HepG2 (cell line): ENCODE data around the gene EEF1A1. TPM values are rescaled to one million over a fixed set of nuclear protein-coding genes. Genes with fewer than 3 reads are reported as not detected.
A peak's percentile ranks its signal among the peaks of the same experiment; 100 is the strongest.

Experiments used
- ATAC-seq: fragments of 200-7000 bp; cut with Tn5 transposase; 3 replicates; pipeline ENCODE4 v1.9.1; 2020; ENCODE audit warnings: mild to moderate bottlenecking, moderate library complexity
- BruUV-seq: library from RNA; stranded (reverse); fragments of 400-500 nt; replicated peaks from 2 replicates; lab custom pipeline; 2021; lab: Mats Ljungman, UMichigan
- CTCF ChIA-PET: fragments of 300-600 bp; formaldehyde crosslinking; extraction: SDS; loops from one replicate; lab custom pipeline; 2021; ENCODE audit warnings: low total read pairs, inconsistent platforms, low intra/inter-chr PET ratio; lab: Yijun Ruan, JAX
- POLR2A ChIA-PET: fragments of 350-600 bp; sonication (Branson Sonifier 250); formaldehyde crosslinking; loops from one replicate; lab custom pipeline; 2020; ENCODE audit warnings: antibody characterized with exemption, inconsistent platforms; lab: Yijun Ruan, JAX
- DNase-seq: peaks from one replicate; pipeline ENCODE4 v3.0.0-alpha.2; 2015; ENCODE audit warnings: low spot score
- FAIRE-seq: peaks from 3 replicates; lab custom pipeline; 2011; peaks lifted over from hg19 to GRCh38; lab: Jason Lieb, UNC
- H2AFZ ChIP-seq: one replicate; pipeline ENCODE4 v1.6.1; 2011; ENCODE audit warnings: low read length, inconsistent platforms
- H3K27ac ChIP-seq: fragments of 300-600 bp; 3 replicates; pipeline ENCODE4 v1.8.0; 2011; ENCODE audit warnings: mixed run types, mild to moderate bottlenecking, mixed read lengths, low read length, inconsistent platforms; ENCODE audit not compliant: insufficient read depth; ENCODE audit errors: extremely low read length
- H3K27me3 ChIP-seq, 2 experiments: fragments of 200-600 bp in 1 of 2; 2 replicates in 1 of 2; 3 replicates in 1 of 2; pipeline versions ENCODE4 v1.6.0 to v1.8.0; 2011; ENCODE audit warnings: low read length in 2 of 2, mild to moderate bottlenecking in 2 of 2, moderate library complexity in 2 of 2, inconsistent platforms in 1 of 2; ENCODE audit not compliant: insufficient read depth in 2 of 2, control insufficient read depth in 1 of 2
- H3K36me3 ChIP-seq, 2 experiments: fragments of 200-600 bp in 1 of 2; replicated peaks in 1 of 2; 2 replicates in 1 of 2; 3 replicates in 1 of 2; pipeline versions ENCODE4 v1.5.1 to v1.8.0; 2011; ENCODE audit warnings: low read length in 2 of 2, inconsistent platforms in 1 of 2; ENCODE audit not compliant: insufficient read depth in 2 of 2, control insufficient read depth in 1 of 2
- H3K4me1 ChIP-seq: 2 replicates; pipeline ENCODE4 v1.5.1; 2012; ENCODE audit warnings: low read length, inconsistent platforms; ENCODE audit not compliant: insufficient read depth
- H3K4me2 ChIP-seq: 2 replicates; pipeline ENCODE4 v1.6.0; 2011; ENCODE audit warnings: low read depth, low read length, inconsistent platforms
- H3K4me3 ChIP-seq, 3 experiments: fragments of 200-600 bp in 1 of 3; sonication (generic), shearing (Covaris generic) in 1 of 3; replicated peaks in 1 of 3; 2 replicates each; pipeline ENCODE4 v1.5.1; 2011 to 2016; ENCODE audit warnings: low read length in 3 of 3, inconsistent platforms in 2 of 3, low read depth in 2 of 3, mild to moderate bottlenecking in 2 of 3, control low read depth in 1 of 3, mixed read lengths in 1 of 3; ENCODE audit not compliant: insufficient read depth in 1 of 3
- H3K79me2 ChIP-seq: one replicate; pipeline ENCODE4 v1.6.1; 2011; ENCODE audit warnings: low read length, inconsistent platforms; ENCODE audit not compliant: insufficient read depth
- H3K9ac ChIP-seq: 2 replicates; pipeline ENCODE4 v1.6.0; 2011; ENCODE audit warnings: mild to moderate bottlenecking, low read depth, low read length, inconsistent platforms; ENCODE audit not compliant: insufficient read depth
- H3K9me3 ChIP-seq: 2 replicates; pipeline ENCODE4 v1.5.1; 2012; ENCODE audit warnings: mild to moderate bottlenecking, low read length
- H4K20me1 ChIP-seq: 2 replicates; pipeline ENCODE4 v1.6.0; 2011; ENCODE audit warnings: inconsistent platforms, mild to moderate bottlenecking, low read length, moderate library complexity; ENCODE audit not compliant: insufficient read depth
- GRHL1 ChIP-seq: sonication (generic); formaldehyde crosslinking; conservative IDR thresholded peaks from 2 replicates; pipeline ENCODE4 v1.8.0; 2022; ENCODE audit warnings: missing genetic modification reagents
- REPIN1 ChIP-seq: sonication (generic); formaldehyde crosslinking; IDR thresholded peaks from 2 replicates; pipeline ENCODE4 v1.8.0; 2022; ENCODE audit warnings: missing genetic modification reagents, low read depth, mild to moderate bottlenecking, borderline replicate concordance
- ZNF121 ChIP-seq: sonication (generic); formaldehyde crosslinking; IDR thresholded peaks from 2 replicates; pipeline ENCODE4 v1.5.0; 2020; ENCODE audit warnings: mild to moderate bottlenecking, missing genetic modification reagents
- ZNF124 ChIP-seq: sonication (generic); formaldehyde crosslinking; IDR thresholded peaks from 2 replicates; pipeline ENCODE4 v1.4.0; 2020; ENCODE audit warnings: missing genetic modification reagents
- ZNF142 ChIP-seq: sonication (generic); formaldehyde crosslinking; IDR thresholded peaks from 2 replicates; pipeline ENCODE4 v1.4.0; 2020; ENCODE audit warnings: missing genetic modification reagents
- ZNF276 ChIP-seq: sonication (generic); formaldehyde crosslinking; IDR thresholded peaks from 2 replicates; pipeline ENCODE4 v1.4.0; 2020; ENCODE audit warnings: mild to moderate bottlenecking, low read depth, missing genetic modification reagents
- ZSCAN12 ChIP-seq: sonication (generic); formaldehyde crosslinking; IDR thresholded peaks from 2 replicates; pipeline ENCODE4 v1.9.0; 2021; ENCODE audit warnings: mild to moderate bottlenecking, missing genetic modification reagents
- WGBS: methylation state at CpG from one replicate; pipeline ENCODE4 v1.1.6; 2017; ENCODE audit warnings: low lambda C conversion rate; 5-methylcytosine and 5-hydroxymethylcytosine counted together
- in situ Hi-C: cut with HindIII; loops from 2 replicates; pipeline ENCODE4 v1.10.0; 2017; ENCODE audit warnings: low pct_unique_long_range_greater_than_20kb; ENCODE audit not compliant: extremely low pct_ligation_motif_present
- intact Hi-C: fragments of 100-400 bp; cut with micrococcal nuclease; formaldehyde crosslinking; loops from one replicate; pipeline ENCODE4 v1.10.0; 2022; ENCODE audit not compliant: unreplicated experiment
- polyA plus RNA-seq, 8 experiments: library from polyadenylated mRNA; depleted of rRNA in 3 of 8; stranded (reverse) in 7 of 8; unstranded in 1 of 8; fragments of >200 nt; fragmentation: Illumina TruSeq in 4 of 8; extraction: Trizol in 4 of 8; gene quantifications; 2 replicates each; pipeline versions ENCODE4 v1.2.1 to v1.2.3, GENCODE V29; 2011 to 2016; ENCODE audit warnings: low read depth in 4 of 8, missing spikeins in 1 of 8, mixed read lengths in 1 of 8; ENCODE audit not compliant: insufficient read depth in 1 of 8
- total RNA-seq, 5 experiments: library from RNA; depleted of rRNA; stranded (reverse); fragments of >200 nt; fragmentation: Illumina TruSeq; extraction: Trizol; gene quantifications; 2 replicates each; pipeline ENCODE4 v1.2.3, GENCODE V29; 2016; ENCODE audit warnings: low read depth in 1 of 5

The EEF1A1 gene
- total and polyA plus RNA-seq, 2 of the 13 experiments (the other 11 are each of a cell fraction or from before 2014, with no cell fraction given): 13,726 to 17,172 TPM

GRCh38 chr6:73477407-73477806 lies 43.4 kb downstream of the EEF1A1 start:
- Histone ChIP-seq H3K4me2 (no peak overlapping the region), H3K79me2 (no peaks in the 10 kb centered on the region), H3K27ac (no peak overlapping the region), H3K36me3 (peaks cover 26 to 60% of the 10 kb centered on the region in 2 experiments), H3K4me1 (no peaks in the 10 kb centered on the region), H3K9ac (no peak overlapping the region), H4K20me1 (no peaks in the 10 kb centered on the region), H2AFZ (no peak overlapping the region), H3K27me3 (no peaks in the 10 kb centered on the region), H3K9me3 (no peaks in the 10 kb centered on the region), H3K4me3 (no peak overlapping the region)
- WGBS: 96% methylated on average over 4 of the region's 4 CpGs
- POLR2A ChIA-PET: no interaction called here
- intact Hi-C loops: no loop called here
- BruUV-seq: no TSS peak
- in situ Hi-C loops: no loop called here
- ATAC-seq: no peak
- FAIRE-seq: no peak
- DNase-seq: no peak
- peak; percentile 58; the same call in 1 of the 2 replicates for TF ChIP-seq ZNF121
- TF ChIP-seq ZNF124 (CRISPR knock-in tag): no peak
- CTCF ChIA-PET: no interaction called here

GRCh38 chr6:73476723-73477122 lies 44.1 kb downstream of the EEF1A1 start:
- Histone ChIP-seq H3K9ac (no peak overlapping the region), H3K27me3 (no peaks in the 10 kb centered on the region), H3K4me1 (no peaks in the 10 kb centered on the region), H3K4me2 (no peak overlapping the region), H3K27ac (no peak overlapping the region), H3K79me2 (no peaks in the 10 kb centered on the region), H3K9me3 (no peaks in the 10 kb centered on the region), H3K4me3 (no peak overlapping the region), H2AFZ (no peak overlapping the region), H4K20me1 (no peaks in the 10 kb centered on the region), H3K36me3 (peaks cover 22 to 60% of the 10 kb centered on the region in 2 experiments)
- no peak for DNase-seq
- BruUV-seq: no TSS peak
- ChIA-PET CTCF (no interaction called here), POLR2A (no interaction called here)
- ATAC-seq: no peak
- FAIRE-seq: no peak
- WGBS: 97% methylated on average over 10 of the region's 10 CpGs
- in situ Hi-C loops: no loop called here
- intact Hi-C loops: no loop called here
- no peak for TF ChIP-seq ZSCAN12
- TF ChIP-seq ZNF142 (CRISPR knock-in tag): no peak
- no peak for TF ChIP-seq GRHL1 (CRISPR knock-in tag)
- TF ChIP-seq ZNF276: no peak
- no peak for TF ChIP-seq REPIN1 (CRISPR knock-in tag)
